HG03095 (cell line): ENCODE data around the gene ZHX3.
A peak's percentile ranks its signal among the peaks of the same experiment; 100 is the strongest.
"Not testable (repeated sequence)": the region's sequence is repeated elsewhere in the genome, so short reads cannot be mapped to it uniquely, and the experiment has no call there.

Source experiments
- ATAC-seq: cut with Tn5 transposase; IDR thresholded peaks from one replicate; pipeline ENCODE4 v1.9.1; 2021; ENCODE audit warnings: moderate library complexity; ENCODE audit not compliant: unreplicated experiment

The ZHX3 gene

DNA sequence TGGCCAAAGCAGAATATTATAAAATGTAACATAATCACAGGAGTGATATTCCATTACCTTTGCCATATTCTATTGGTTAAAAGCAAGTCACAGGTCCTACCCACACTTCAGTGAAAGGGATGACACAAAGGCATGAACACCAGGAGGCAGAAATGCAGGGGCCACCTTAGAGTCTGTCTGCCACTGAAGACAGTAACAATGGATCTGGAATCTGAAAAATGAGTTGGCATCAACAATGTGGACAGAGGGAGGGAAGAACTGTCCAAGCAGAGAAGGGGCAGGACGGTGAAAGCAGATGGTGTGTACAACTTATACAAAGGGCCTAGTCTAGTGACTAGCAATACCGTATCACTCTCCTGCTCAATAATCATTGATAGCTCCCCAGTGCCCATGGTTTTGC lies 16.5 kb upstream of the ZHX3 start:
- no peak for ATAC-seq

DNA sequence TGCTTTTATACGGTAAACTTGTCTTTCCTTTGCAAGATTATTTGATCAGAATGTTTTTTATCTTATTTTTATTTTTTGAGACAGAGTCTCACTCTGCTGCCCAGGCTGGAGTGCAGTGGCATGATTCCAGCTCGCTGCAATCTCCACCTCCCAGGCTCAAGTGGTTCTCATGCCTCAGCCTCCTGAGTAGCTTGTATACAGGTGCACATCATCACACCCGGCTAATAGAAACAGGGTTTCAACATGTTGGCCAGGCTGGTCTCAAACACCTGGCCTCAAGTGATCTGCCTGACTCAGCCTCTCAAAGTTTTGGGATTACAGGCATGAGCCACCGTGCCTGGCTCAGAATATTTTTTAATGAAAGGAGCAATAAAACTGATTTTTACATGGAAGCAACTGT lies 14.2 kb upstream of the ZHX3 start:
- ATAC-seq, result no peak

DNA sequence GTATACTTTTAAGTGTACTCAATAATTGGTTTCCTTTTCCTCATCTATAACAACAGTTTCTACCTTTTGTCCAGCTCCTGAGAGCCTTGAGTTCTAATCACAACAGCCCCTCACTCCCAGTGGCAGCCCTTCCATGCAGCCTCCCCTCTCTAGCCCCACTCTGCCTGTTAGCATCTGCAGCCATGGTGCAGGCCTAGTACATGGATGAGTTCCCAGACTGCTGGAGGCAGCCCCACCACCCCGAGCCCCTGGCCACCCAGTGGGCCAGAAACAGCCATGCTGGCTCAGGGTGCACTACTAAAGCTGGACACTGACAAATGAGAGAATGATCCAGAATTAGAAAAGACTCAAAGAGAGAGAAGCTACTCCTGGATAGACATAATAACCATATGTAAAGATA lies 13.4 kb upstream of the ZHX3 start:
- no peak for ATAC-seq

DNA sequence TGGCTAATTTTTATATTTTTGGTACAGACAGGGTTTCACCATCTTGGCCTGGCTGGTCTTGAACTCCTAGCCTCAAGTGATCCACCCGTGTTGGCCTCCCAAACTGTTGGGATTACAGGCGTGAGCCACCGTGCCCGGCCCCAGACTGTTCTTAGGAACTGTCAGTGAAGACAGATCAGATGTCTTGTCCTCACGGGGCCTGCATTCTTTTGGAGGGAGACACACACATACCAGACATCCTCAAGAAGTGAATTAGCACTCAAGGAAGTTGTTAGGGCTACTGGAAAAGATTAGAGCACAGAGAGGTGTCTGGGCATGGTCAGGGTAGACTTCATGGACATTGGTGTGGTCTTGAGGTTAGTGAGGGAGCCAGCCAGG lies 12.8 kb upstream of the ZHX3 start:
- ATAC-seq, result no peak

DNA sequence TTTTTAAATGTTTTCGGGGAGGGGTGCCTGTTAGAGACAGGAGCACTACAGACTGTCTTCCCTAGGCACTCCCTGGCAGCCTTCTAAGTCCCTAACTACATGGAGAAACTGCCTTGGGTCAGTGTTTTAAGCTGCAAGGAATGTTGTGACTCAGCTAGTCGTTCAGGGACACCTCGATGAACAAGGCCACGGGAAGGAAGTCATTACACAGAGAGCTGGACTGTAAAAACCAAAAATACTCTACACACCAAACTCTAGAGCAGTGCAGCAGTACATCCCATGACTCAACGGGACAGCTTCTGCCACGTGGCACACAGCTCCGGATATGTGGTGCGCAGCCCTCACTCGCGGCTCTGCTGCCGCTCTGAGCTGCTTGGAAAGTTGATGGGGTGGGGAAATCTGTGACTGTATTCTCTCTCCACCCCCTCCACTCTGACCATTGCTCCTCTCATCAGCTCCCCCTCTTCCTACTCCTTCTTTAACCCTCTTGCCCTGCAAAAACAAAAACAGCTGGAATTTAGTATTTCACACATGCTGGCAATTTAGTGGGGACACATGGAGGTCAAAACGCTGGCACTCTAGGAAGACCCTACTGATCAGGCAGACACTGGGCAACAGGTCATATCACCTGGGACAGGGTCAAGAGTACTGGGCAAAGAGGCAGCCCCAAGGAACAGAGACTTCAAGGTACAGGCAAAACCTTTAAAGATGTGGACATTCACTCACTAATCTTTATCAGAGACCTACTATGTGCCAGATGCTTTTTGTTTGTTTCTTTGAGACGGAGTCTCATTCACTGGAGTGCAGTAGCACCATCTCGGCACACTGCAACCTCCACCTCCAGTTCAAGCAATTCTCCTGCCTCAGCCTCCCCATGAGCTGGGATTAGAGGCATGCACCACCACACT lies 12.2 kb upstream of the ZHX3 start:
- peak; percentile 77 for ATAC-seq

DNA sequence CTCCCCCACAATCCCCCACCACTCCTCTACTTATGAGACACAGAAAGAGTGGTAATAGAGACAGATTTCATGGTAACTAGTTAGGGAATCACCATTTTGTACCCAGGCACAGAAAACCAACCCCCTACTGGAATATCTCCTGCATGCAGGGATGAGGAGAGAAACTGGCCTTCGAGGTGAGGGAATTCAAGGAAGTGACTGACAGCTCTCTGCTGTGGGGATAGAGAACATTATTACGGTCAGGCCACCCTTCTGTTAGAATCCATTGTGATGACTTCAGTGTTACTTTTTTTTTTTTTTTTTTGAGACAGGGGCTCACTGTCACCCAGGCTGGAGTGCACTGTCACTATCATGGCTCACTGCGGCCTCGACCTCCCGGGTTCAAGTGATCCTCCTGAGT lies 9.6 kb upstream of the ZHX3 start:
- no peak for ATAC-seq

DNA sequence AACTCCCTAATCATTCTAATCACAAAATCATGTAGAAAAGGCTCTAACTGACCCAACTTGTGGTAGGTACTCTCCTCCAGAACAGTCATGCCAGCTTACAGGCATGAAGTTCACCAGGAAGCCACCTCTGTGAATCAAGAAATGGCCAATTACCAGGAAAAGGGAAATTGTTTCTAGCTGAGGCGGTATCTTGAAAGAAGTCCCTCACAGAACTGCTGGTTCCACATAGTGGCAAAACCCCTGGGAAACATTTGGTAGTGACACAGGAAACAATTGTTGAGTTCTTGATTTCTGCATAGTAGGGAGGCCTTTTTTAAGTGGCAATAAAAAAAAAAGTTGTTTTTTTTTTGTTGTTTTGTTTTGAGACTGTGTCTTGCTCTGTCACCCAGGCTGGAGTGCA lies 3.4 kb upstream of the ZHX3 start:
- no peak for ATAC-seq

DNA sequence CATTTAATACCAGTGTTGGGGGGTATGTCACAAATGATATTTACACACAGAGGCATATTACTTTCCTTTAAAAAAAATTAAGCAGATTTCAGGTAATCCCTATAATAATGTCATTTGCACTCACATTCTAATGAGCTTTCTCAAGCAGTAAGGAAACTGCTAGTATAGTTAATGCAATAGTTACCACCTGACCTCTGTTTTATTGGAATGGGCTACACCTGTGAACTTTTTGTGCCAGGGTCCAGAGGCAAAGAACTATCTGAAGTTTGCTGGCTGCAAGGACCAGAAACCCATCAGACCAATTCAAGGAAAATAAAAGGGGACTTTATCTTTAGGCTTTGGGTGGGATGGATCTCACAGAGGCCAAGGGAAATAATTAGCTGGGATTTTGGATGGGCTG lies 2.9 kb upstream of the ZHX3 start:
- no peak for ATAC-seq

DNA sequence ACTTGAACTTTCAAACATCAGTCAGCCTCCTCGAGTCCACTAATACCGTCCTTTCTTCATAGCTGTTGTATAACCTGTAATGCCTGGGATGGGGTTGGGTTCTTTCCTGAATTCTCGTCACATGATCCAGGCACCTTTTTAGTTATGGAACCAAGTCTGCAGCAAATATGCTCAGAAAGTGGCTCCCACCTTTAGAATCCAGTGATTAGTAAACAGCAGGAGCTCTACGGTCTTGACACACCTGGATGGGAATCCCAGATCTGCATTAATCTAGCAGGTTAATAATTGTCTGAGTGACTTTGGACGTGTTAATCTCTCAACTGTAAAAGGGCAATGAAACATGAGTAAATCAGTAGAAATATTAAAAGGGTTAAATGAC lies 729 bp upstream of the ZHX3 start:
- no peak for ATAC-seq

DNA sequence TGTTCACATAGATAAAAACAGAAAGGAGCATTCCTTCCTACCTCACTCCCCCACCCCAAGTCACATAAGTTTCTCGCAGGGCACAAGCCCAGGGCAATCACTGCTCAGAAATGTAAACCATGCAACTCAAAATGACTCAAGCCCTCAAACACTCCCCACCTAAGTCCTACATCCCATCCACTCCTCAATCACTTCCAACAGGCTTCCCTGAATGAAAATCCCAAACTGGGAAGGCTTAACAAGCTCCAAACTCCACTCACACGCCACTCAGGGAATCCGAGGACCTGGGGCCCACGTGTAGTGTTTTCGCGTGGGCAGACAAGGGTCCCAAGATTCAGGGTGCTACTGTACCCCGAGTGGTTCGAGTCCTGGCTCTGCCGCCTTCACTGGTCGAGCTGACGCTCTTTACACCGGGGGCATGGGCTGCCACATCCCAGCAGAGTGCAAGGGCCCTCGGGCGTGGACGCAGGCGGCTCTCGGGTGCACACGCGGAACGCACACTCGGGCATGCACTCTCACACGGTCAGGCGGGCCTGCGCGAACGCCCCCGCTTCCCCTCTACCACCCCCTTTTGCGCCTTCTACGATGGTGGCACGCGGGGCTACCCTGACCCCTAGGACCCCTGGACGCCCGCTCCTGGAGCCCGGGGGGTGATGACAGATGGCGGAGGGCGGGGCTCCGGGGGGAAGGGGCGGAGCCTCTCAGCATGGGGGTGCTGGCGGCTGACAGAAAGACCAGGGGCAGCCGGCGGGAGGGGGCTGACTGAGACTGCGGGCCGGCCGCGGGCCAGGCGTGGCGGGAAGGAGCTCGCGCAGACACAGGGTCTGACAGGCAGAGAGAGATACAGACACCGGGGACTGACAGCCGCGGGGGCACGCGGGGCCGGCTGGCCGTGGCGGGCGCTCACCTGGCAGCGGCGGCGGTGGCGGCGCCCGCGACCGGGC lies 657 bp downstream of the ZHX3 start:
- ATAC-seq, result peak; percentile 46

DNA sequence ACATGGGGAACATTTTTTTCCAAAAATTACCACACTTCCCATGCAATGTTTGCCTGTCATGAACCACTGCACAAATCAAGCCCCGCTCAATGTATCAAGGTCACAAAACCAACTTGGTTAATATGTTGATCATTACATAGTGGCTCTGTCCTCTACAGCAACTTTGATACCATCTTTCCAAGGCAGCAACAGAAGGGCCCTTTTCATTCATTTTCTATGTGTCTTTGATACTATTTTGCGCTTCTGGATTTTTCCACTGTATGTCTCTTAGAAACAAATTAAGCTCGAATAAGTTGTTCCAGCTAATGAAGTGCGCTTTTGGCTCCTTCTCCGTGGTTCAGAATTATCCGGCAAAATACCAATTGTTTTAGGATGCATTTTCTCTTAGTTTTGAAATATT lies 1.5 kb downstream of the ZHX3 start:
- no peak for ATAC-seq

DNA sequence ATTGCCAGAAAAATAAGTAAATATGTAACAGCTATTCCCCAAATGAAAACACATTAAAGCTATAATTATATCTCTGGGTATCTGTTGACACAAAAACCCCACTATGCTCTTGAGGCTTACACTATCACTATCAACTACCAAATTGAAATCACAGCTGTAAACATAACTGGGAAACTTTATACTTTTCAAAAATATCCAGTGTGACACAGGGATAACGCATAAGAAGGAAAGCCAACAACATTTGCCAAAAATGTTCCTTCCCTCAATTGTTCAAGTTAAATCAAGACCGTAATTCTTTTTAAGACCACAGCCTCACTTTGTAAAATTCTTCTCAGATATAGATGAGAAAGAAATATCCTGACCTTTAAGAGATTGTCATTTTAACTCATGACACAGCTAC lies 3.1 kb downstream of the ZHX3 start:
- no peak for ATAC-seq

DNA sequence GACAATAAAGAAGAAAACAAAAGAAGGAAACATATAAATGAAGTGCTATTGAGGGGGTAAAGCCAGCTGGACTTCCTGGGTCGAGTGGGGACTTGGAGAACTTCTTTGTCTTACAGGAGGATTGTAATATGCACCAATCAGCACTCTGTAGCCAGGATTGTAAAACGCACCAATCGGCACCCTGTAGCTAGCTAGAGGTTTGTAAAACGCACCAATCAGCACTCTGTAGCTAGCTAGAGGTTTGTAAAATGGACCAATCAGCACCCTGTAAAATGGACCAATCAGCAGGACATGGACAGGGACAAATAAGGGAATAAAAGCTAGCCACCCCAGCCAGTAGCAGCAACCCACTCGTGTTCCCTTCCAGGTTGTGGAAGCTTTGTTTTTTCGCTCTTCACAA lies 5.5 kb downstream of the ZHX3 start:
- not testable (repeated sequence) for ATAC-seq

DNA sequence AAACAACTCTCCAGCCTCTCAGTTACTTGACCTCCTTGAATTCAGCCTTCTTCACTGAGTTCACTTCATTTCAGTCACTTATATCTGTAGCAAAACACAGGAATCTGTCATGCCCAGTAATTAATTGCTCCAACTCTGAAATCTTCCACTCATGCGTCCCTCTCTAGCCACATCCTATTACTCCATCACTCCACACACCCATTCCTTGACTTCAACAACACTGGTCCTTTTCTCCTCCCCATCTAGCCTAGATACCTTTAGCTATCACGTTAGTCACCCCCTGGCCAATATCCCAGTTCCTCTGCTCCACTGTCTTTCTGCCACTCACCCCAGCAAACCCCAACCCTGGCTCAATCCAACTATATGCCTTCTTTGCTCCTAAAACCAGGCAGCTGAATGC lies 7.7 kb downstream of the ZHX3 start:
- ATAC-seq, result no peak

DNA sequence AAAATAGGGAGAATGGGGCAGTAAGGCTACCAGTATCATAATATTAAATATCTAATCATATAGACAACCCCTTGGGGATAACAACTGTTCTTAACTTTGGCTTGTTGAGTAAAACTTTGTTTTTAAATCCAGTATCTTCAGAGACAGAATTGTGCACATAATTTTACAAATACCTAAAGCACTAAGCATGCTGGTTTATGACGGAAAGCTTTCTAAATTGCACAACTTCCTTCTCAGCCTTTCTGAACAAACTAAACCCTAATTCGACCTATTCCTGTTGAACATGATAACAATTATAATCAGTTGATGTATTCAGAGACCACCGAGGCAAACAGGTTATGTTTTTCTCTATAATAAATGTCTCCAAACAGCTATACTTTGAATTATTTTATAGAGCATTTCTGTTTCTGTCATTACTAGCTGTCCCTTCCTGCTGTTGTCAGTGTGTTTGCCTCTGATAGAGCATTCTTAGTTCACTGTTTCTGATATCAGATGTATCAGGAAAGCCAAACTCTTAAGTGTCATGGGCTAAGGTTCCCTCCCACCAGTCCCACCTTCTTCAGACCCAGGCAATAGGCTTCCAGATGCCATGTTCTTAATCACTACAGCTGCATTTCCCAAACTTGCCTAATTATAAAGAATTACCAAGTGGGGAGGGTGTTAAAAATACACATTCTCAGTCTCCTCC lies 8.7 kb downstream of the ZHX3 start:
- no peak for ATAC-seq

DNA sequence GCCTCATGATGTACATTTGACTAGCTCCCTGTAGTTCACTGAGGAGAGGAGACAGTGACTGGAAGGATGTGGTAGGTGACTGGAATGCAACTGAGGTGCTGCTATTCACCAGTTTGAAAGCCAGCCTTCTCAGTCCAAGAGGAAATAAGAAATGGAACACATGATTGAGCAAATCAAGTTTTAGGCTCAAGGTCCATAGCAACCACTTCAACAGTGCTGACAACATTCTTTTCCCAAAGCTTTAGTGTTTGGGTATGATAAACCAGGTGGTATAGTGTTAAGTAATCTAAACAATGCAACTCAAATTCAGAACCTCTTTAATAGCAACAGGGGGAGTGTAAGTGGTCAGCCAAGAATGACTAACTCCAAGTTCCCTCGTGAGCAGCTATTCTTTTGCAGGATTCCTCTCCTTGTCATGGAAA lies 9.2 kb downstream of the ZHX3 start:
- no peak for ATAC-seq

DNA sequence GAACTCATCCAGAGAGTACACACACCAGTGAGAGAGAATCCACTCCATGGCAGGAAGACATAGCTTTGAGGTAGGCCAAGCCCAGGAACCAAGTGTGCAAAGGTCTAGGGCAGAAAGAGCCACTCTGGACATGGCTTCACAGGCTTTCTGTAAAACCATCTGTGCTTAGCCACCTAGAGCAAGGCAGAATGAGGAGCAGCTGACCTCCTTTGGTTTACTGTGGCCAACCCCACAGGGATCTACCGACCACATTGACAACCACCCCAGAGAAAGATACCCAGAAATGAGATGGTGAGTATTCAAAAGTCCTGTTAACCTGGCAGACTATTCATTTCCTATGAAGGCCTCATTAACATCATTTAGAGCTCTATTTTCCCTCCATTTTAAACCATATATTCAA lies 10.5 kb downstream of the ZHX3 start:
- no peak for ATAC-seq

DNA sequence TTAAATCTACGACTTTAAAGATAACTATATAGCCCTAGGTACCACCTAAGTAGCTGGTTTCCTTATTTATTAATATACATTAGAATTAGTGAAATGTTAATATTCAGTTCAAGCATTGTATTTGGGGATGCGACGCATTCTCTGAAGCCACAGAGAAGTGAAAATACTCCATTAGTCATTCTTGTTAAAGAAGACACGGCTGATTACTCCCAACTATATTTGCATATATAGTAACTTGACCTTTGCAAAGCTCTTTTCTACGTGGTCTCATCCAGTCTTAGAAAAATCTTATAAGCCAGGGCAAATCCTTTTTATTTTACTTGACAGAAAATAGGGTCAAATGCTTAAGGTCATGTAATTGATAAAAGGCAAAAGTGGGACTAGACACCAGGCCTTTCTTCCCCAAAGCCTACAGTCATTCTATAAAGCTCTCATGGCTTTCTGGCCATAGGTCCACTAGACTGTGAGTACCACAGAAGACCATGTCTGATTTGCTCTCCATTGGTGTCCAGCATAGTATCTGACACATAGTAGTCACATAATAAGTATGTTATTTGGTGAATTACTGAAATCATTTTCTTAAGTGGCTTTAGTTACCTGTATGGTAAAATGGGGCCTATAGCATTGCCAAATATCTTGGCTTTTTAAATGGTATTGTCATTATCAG lies 11.3 kb downstream of the ZHX3 start:
- ATAC-seq, result peak; percentile 89

DNA sequence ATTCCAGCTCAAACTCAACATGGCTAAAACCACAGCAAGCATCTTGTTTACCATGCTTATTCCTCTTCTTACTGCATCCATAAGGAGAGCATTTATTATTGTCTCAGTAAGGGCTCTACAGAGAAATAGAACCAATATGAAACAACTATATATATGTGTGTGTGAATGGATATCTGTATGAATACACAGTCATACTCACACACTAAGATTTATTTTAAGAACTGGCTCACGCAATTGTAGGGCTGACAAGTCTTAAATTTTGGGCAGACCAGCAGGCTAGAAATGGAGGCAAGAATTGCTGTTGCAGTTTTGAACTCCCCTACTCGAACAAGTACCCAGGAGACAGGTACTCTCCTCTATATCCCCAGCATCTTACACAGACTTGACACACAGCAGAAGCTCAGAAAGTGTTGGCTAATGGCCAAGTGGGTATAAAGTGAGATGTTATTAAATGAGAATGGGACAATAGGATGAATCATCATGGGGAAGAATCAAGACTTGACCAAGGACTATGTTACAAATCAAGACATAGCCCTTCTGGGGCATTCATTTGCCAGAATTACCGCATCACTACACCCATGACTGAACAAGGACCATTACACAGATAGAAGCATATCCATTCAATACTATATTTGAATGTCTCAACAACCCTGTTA lies 13.0 kb downstream of the ZHX3 start:
- ATAC-seq, result no peak

DNA sequence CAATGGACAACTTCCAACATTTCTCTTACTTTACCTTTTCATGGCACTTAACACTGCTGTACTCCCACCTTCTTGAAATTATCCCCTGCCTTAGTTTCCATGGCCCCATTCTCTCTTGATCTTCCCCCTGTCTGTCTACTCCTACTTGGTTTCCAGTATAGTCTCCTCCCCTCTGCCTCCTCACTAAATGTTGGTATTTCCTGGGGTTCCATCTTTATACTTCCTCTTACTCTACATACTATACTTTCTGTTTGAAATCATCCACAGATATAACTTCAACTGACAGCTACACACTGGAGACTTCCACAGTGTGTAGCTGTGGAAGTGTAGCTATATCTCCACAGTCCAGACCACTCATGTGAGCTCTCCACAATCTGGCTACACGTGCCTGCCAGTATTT lies 13.5 kb downstream of the ZHX3 start:
- no peak for ATAC-seq
